Kidney capillary endothelial cell (primary cell): ENCODE measurements around the gene ST6GAL1.
A peak's percentile ranks its signal among the peaks of the same experiment; 100 is the strongest.
"Not testable (repeated sequence)": the region's sequence is repeated elsewhere in the genome, so short reads cannot be mapped to it uniquely, and the experiment has no call there.

Experiments
- DNase-seq: peaks from one replicate; pipeline ENCODE4 v3.0.0-alpha.2; 2018; ENCODE audit warnings: low spot score

ST6GAL1 gene

DNA sequence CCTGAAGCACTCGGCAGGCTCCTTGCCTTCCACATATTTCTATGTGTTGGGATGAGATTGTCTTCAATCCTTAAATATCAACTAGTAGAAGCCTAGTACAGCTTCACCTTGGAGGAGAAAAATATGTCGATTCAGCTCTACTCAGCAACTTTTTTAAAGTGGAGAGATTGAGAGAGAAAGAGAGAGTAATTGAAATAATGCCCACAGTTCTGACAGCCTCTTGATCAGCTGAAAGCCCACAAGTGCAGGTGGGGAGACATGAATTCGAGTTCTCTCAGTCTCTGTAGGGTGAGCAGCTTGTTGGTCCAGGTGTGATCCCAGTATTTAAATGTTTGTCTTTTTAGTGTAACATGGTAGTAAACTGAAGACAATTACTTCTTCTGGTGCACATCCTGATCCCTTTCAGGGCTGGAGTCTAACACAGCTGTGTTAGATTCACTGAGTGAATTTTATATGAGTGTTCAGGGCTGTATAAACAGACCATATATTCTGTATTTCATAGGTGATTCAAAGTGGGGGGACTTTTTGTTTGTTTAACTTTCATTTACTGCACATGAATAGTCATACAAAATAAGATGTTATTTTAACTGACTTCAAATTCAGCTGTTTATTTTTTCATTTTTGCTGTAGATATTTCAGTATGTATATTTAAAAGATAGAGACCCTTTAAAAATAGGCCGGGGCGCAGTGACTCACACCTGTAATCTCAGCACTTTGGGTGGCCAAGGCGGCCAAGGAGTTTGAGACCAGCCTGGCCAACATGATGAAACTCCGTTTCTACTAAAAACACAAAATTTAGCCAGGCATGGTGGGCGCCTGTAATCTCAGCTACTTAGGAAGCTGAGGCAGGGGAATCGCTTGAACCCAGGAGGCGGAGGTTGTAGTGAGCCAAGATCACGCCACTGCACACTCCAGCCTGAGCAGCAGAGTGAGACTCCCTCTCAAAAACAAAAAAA lies 64.0 kb downstream of the ST6GAL1 start:
- DNase-seq = no peak

DNA sequence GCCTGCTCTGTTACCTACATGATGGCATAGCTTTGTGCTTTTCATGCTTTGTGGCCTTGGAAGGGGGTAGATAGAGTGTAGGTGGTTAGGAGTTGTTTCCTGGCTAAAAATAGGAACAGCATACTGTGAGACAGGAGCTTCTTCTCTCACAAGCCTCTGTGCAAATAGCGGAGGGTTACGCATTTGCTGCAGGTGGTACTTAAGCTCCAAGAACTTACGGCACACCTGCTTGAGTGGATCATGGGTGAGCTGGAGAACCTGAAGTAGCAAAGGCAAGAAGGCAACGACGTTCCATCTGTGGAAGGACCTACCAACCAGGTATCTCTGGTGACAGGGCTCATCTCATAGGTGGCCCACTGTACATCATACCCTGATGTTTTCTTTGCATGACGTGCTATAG lies 66.0 kb downstream of the ST6GAL1 start:
- no peak for DNase-seq

DNA sequence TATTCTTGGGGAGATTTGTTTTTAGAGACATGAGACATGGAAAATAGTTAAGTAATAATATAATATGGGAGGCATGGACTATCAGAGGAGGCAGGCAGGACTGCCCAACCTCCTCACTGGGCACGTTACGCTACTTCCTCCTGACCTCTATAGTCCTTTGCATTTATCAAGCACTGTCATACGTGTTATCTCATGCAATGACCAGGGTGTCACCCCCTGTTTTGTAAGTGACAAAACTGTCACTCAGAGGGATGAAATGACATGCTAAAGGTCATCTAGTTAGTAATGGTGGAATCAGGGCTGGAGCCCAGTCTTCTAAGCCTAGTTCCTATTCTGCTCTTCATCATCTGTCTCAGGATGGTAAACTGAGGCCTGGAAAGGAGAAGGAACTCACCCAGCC lies 66.7 kb downstream of the ST6GAL1 start:
- no peak for DNase-seq

DNA sequence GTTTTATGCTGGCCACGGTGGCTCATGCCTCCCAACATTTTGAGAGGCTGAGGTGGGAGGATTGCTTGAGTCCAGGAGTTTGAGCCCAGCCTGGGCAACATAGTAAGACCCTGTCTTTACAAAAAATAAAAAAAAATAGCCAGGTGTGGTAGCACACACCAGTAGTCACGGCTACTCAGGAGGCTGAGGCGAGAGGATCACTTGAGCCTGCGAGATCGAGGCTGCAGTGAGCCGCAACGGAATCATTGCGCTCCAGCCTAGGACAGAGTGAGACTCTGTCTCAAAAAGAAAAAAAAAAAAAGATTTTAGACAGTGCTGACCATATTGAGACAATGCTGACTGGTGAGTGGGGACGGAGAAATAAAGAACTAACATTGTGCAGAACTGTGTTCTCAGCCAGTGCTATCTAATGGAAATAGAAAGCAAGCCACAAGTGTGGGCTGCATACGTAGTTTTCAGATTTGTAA lies 67.2 kb downstream of the ST6GAL1 start:
- DNase-seq = no peak

DNA sequence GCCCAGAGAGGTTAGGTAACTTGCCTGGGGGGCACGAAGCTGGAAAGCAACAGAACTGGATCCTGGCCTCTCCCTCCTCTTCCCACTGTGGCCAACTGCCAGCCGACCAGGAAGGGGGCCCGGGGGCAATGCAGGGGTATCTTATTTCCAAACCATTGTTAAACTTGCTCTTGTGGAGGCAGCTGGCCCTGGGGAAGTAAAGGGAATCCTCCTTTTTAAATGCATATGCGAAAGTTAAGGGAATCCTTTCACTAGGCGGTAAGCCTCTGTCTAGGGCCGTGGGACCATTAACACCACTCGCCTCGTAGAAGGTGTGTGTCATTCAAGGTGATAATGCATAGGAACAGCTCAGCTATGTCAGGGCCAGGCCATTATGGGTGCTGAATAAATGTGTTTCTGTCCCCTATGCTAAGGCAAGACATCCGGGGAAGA lies 68.6 kb downstream of the ST6GAL1 start:
- no peak for DNase-seq

DNA sequence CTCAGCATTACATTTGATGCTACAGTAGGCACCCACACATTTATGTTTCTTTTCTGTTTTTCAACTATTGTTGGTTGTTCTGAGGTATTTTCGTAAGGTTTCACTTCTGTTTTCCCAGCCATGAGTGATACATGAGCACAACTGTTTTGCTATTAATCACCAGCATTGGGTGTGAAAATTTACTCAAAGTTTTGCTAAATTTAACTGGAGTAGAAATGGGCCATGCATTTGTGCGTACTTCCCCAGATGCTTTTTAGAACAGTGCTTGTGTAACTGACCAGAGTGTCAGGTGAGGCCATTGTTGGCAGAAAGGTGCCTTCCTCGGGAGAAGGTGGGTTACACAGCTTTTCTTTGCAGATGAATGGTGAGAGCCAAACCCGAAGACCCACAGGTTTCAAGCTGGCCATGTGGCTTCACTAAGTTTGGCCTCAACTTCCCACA lies 70.4 kb downstream of the ST6GAL1 start:
- DNase-seq = no peak

DNA sequence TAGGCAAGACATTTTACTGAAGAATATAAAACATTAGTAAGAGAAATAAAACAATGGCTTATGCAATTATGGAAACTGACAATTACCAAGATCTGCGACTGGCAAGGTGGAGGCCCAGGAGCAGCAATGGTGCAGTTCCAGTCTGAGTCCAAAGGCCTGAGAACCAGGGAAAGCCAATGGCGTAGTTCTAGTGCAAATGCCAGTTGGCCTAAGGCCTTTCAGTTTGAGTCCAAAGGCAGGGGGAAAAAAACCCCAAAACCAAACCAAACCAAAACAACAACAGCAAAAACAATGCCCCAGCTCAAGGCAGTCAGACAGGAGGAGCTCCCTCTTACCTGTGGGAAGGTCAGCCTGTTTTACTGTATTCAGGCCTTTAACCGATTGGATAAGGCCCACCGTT lies 72.6 kb downstream of the ST6GAL1 start:
- no peak for DNase-seq

DNA sequence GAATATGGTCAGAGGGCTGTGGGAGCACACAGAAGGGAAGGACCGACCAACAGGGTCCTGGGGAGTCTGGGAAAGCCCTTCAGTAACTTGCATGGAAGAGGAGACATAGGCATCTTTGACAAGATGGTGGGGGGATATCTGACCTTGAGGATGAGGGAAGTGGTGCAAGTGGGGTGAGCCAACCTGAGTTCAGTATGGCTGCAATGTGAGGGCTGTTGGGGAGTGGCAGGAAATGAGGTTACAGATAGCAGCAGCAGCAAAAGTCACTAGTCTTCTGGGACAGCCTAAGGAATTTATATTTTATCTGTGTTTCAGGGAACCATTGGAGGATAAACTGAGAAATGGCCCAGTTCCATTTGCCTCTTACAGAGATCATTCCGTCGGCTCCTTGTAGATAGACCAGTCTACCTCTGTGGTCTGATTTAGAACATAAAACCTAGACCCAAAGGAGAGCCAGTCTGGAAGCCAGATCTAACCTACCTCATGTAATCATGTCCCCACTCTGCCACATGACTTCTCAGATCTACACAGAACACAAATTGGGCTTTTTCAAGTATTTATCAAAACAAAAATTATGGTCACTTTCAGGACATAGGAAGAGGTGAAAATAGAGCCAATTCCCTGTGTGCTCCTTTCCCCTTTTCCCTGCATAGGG lies 75.6 kb downstream of the ST6GAL1 start:
- DNase-seq = no peak

DNA sequence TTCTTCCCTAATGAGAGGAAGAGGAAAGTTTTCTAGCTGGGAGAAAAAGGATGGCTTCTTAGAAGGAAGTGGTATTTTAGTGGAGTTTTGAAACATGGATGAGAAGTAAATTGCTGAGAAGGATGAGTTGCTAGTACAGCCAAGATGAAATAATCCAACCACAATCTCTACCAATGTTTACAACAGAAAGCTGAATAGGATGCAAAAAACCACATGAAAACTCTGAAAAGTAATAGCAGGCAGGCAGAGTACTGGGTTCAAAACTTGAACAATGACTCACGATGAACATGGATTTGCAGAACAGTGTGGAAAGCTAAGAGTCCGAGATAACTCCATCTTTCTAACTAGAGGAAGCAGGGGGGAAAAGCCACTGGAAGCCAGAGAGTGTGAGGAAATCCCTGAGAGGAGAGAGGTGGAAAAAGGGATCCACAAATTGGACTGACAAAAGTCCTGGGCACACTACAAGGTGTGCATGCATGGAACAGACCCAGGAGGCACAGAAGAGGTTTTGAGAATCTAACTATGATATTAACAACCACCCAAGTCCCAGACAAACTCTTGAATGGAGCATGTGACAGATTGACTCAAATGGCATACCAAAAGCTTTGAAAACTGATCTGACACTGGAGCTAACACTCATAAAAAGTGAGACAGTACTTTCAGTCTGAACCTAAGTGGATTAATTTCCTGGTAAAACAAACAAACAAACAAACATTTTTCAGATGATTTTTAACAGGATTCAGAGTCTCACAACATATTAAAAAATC lies 76.7 kb downstream of the ST6GAL1 start:
- no peak for DNase-seq

DNA sequence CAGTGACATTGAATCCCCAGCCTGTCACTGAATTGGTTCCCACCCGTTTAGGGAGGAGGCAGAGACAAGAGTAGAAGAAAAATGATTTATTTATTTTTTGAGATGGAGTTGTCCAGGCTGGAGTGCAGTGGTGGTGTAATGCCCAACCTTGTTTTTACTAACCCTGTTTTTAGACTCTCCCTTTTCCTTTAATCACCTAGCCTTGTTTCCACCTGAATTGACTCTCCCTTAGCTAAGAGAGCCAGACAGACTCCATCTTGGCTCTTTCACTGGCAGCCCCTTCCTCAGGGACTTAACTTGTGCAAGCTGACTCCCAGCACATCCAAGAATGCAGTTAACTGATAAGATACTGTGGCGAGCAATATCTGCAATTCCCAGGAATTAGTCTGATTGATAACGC lies 80.1 kb downstream of the ST6GAL1 start:
- not testable (repeated sequence) for DNase-seq

DNA sequence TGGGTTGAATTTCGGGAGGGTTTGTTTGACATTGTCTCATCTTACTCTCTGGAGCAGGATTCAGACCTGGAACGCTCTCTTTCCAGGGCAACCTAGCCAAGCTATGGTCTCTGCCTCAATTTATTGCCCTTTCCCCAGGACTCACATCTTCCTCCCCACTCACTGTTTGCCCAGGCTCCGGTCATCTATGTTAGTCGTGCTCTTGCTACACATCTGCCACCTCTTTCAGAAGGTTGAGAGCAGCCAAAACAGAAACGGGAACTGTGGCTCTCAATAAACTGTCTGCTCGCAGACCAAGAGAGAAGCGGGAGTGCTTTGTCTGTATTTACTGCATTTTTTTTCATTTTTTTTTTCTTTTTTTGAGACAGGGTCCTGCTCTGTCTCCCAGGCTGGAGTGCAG lies 81.6 kb downstream of the ST6GAL1 start:
- no peak for DNase-seq

DNA sequence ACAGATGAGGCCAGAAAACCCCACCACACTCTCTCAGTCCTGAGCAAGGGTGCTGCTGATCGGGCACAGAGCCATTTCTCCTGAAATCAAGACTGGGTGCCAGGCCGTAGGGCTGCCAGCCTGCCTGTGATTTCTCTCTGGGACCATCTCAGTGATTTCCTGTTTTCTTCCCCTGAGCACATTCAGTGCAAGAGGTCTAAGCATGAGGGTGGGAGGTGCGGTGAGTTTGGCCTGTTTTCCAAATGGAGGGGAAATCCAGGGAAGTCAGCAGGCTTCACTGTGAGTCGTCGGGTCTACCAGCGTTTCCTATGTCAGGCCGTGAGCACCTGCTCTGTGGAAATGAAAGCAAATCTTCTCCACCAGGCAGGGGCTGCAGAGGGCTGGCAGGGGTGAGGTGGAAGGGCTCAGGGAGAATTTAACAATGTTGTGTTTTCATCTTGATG lies 82.3 kb downstream of the ST6GAL1 start:
- DNase-seq = no peak

DNA sequence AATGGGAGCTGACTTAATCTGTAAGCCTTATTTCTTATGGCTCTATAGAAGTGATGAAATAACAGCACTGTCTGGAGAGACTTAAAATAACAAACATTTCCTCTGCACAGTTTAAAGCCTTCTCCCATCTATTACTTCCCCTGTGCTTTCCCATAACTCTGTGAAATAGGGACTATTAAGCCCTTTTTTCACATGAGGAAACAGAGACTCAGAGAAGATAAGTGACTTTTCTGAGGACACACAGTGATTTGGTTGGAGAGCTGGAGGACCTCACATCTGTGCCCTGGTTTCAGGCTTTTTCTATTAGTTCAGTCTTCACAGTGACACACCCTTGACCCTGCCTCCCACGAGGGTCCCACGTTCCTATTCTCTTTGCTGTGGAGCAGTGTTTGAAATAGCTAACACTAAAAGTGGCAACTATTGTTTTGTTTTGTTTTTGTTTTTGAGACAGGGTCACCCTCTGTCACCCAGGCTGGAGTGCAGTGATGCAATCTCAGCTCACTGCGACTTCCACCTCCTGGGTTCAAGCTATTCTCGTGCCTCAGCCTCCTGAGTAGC lies 82.9 kb downstream of the ST6GAL1 start:
- no peak for DNase-seq

DNA sequence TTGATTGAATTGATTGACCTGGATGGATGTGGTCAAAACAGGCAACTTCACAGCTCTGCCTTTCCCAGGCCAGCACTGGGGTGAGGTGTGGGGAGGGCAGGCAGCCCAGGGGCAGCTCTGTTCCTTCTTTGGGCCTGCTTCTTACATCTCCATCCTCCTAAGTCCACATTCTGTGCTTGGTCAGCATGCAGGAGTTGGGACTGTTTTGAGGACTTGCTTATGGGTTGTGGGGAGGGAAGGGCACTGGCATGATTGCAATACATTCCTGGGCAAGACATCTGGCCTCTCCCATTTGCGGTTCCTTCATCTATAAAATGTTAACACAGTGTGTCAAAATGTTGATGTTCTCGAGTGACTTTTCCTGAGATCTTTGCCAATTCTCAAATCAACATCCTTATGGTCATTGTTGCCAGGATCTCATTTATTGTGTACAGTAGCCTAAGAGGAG lies 84.1 kb downstream of the ST6GAL1 start:
- DNase-seq = no peak

DNA sequence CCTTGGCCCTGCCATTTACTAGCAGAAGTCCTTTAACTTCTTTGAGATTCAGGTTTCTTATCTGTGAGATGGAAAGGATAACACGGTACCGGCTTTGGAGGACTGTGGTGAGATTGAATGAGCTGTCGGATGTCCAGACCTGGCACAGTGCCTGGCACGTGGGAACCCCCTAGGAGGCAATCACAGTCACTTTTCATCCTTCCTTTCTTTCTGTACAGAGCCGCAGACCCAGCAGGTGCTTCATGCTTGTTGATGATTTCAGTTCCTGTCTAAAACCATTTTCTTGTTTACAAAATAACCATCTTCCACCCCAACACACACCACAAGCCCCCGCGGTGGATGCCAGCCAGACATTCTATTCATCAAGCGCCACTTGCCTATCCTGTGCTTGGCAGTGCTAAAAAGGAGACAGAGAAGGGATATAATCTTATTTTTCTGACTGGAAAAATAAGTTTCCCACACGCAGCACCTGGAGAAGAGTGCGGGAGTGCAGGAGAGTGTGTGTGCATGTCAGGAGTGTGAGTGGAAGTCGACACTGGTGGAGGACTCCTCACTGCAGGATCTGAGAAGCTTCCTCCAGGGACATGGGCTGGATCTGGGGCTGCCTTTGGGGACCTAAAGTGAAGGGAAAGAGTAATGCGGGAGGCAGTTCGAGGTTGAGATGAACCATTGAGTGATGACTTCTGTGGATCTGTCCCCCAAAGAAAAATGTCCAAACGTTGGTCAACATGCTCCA lies 85.7 kb downstream of the ST6GAL1 start:
- no peak for DNase-seq

DNA sequence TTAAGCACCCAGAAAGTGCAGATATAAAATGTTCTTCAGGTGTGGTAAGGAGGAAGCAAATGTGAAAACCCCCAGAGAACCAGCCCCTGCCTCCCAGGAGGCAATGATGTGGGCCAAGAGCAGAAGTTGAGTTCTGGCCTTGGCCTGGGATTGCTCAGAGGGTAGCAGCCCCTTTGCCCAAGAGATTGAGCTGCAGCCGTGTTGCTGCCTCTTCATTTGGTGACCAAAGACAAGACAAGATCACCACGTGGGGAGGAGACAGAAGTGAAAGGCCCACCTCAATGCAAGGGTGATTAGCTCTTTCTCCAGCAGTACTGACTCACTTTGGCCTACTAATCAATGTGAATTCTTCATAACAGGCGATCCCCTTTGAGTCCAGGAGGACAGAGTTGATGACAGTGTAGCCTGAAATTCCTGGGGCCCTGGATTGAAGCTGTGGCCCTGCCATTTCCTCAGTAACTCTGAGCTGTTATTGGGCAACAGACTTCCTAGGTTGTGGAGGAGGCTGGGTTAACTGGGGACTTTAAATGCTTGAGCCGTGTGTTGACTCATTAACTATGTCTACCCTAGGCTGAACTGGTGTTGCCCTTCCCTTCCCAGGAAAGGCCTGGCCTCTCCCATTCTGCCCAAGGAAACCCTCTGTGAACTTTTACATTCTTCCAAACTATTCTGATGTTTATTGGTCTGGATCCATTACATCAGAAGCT lies 86.5 kb downstream of the ST6GAL1 start:
- DNase-seq = peak; percentile 19

DNA sequence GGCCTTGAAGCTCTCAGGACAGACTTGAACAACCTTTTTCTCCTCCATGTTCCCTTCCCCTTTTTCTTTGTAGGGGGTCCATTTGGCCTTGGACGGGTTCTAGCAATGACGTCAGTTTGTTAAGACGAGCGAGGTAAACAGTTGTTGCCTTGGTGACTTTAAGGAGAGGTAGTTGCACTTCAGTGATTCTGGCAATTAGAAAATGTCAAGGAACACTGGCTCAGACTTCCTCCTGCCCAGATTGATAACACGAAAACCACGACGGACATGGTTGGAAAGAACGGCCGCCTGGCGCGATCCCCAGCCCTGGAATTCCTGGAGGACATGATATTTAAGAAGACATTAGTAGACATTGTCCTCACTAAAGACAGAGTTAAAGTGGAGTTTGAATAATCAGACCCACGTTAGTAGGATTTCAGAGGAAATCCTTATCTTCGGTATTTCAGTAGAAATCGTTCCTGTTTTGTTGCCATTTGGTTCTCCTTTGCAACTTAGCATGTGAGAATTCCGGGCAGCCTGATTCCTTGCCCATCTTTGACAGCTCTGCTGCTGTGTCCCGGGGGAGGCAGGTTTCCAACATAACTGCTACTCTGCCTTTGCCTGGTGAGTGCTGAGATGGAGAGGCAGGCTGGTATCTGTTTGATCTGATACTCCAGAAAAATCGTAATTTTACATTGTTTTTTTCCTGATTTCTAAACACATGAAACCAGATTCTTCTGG lies 87.3 kb downstream of the ST6GAL1 start:
- no peak for DNase-seq

DNA sequence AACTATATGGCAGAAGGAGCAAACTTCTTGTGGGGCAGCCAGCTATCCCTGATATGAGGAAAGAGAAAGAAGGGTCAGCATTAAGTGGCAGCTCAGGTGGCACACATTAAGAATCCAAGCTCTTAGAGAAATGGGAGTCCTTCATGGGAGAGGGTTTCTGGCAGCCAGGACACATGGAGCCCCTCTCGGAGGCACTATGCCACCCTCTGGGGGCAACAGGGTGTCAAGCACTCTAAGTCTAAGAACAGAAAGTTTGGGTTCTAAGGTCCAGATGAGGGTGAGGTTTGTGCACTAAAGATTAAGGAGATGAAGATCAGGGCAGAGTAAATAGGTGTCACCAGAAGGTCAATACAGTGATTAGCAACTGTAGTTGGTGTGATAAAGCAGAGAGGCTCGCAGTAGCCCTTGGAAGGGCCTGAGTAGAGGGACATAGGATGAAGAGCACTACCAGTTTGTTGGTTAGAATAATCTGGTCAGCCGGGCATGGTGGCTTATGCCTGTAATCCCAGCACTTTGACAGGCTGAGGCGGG lies 89.3 kb downstream of the ST6GAL1 start:
- DNase-seq = no peak

DNA sequence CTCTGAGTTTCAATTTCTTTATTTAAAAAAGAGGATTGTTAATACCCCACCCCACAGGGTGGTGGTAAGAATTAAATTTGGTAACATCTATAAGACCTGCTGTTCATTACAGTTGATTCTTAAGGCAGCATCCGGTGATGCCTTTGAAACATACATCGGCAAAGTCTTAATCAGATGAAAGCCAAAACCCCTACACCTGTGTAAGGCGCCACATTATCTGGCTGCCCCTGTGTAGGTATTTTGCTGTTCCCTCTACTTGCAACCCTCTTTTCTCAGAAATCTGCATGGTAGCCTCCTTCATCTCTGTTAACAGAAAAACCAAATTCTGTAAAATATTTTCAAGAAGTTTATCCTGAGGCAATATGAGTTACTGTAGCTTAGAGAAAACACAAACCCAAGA lies 90.0 kb downstream of the ST6GAL1 start:
- DNase-seq = no peak
